ENCODE results near the gene IL32.
A peak's percentile ranks its signal among the peaks of the same experiment; 100 is the strongest.
"Not testable (repeated sequence)": the region's sequence is repeated elsewhere in the genome, so short reads cannot be mapped to it uniquely, and the experiment has no call there.

IL32 gene

GRCh38 chr16:3063625-3064386, 1.6 kb upstream of the IL32 start:
- Mint-ChIP-seq H3K36me3 (no peaks in the 10 kb centered on the region), H3K9me3 (no peaks in the 10 kb centered on the region), H3K4me3 (no peak overlapping the region), H3K27ac (no peak overlapping the region), H3K4me1 (peaks cover 5% of the 10 kb centered on the region), H3K27me3 (peaks cover 1% of the 10 kb centered on the region)
- ATAC-seq (ENCODE audit: low read depth) = no peak
- DNase-seq (ENCODE audit: low spot score in 2 of 2) = no peak

GRCh38 chr16:3065742-3066439, 451 bp downstream of the IL32 start:
- Mint-ChIP-seq H3K27me3 (peaks cover 1% of the 10 kb centered on the region), H3K9me3 (no peaks in the 10 kb centered on the region), H3K4me3 (no peak overlapping the region), H3K27ac (no peak overlapping the region), H3K4me1 (no peaks in the 10 kb centered on the region), H3K36me3 (no peaks in the 10 kb centered on the region)
- DNase-seq (ENCODE audit: low spot score in 2 of 2) (no peak), ATAC-seq (ENCODE audit: low read depth) (no peak)

DNA sequence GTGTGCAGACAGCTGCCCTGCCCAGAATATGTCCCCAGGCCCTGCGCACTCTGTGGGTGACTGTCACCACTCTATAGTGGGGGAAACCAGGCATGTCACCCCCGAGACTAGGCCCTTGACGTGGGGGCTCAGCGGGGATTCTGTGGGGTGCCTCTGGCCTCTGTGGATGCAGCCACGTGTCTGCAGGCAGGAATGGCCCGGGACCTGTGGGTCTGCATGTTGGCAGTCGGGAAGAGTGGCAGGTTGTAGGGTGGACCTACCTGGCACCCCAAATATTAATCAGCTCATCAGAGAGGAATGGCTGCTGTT, 954 bp downstream of the IL32 start:
- H3K4me1 Mint-ChIP-seq = peaks cover under 1% of the 10 kb centered on the region
- DNase-seq (ENCODE audit: low spot score in 2 of 2) (no peak), ATAC-seq (ENCODE audit: low read depth) (no peak)
- no peak overlapping the region for H3K27ac Mint-ChIP-seq
- peaks cover 1% of the 10 kb centered on the region for H3K27me3 Mint-ChIP-seq
- H3K4me3 Mint-ChIP-seq = no peak overlapping the region
- no peaks in the 10 kb centered on the region for H3K36me3 Mint-ChIP-seq
- no peaks in the 10 kb centered on the region for H3K9me3 Mint-ChIP-seq

GRCh38 chr16:3068487-3068886, 3.0 kb downstream of the IL32 start:
- peaks cover 9% of the 10 kb centered on the region for H3K4me1 Mint-ChIP-seq
- H3K36me3 Mint-ChIP-seq = peaks cover under 1% of the 10 kb centered on the region
- no peak overlapping the region for H3K27ac Mint-ChIP-seq

DNA sequence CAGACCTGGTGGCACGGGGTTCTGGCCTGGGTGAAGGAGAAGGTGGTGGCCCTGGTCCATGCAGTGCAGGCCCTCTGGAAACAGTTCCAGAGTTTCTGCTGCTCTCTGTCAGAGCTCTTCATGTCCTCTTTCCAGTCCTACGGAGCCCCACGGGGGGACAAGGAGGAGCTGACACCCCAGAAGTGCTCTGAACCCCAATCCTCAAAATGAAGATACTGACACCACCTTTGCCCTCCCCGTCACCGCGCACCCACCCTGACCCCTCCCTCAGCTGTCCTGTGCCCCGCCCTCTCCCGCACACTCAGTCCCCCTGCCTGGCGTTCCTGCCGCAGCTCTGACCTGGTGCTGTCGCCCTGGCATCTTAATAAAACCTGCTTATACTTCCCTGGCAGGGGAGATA, 3.7 kb downstream of the IL32 start:
- ATAC-seq (ENCODE audit: low read depth); H3K27ac Mint-ChIP-seq; DNase-seq (ENCODE audit: low spot score in 2 of 2); H3K36me3 Mint-ChIP-seq; H3K9me3 Mint-ChIP-seq; H3K4me3 Mint-ChIP-seq; H3K27me3 Mint-ChIP-seq: not testable (repeated sequence)
- H3K4me1 Mint-ChIP-seq = peaks cover 16% of the 10 kb centered on the region

More at GRCh38 chr16:3068487-3068886, 3.0 kb downstream of the IL32 start:
- peaks cover 1% of the 10 kb centered on the region for H3K27me3 Mint-ChIP-seq
- H3K4me3 Mint-ChIP-seq = no peak overlapping the region
- no peaks in the 10 kb centered on the region for H3K9me3 Mint-ChIP-seq
- DNase-seq (ENCODE audit: low spot score in 2 of 2) (no peak), ATAC-seq (ENCODE audit: low read depth) (no peak)

DNA sequence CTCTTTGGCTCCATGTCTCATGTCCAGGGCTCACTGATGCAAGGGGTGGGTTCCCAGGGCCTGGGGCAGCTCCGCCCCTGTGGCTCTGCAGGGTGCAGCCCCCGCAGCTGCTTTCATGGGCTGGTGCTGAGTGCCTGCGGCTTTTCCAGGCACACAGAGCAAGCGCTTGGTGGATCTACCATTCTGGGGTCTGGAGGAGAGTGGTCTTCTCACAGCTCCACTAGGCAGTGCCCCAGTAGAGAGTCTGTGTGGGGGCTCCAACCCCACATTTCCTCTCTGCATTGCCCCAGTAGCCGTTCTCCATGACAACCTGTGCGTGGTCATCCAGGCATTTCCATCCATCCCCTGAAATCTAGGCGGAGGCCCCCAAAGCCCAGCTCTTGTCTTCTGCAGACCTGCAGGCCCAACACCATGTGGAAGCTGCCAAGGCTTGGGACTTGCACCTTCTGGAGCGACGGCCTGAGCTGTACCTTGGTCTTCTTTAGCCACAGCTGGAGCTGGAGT, 5.2 kb downstream of the IL32 start:
- Mint-ChIP-seq H3K4me1 (peaks cover 27% of the 10 kb centered on the region), H3K27ac (no peak overlapping the region), H3K9me3 (no peaks in the 10 kb centered on the region), H3K36me3 (peaks cover 2% of the 10 kb centered on the region), H3K4me3 (no peak overlapping the region), H3K27me3 (peaks cover under 1% of the 10 kb centered on the region)
- no peak for DNase-seq (ENCODE audit: low spot score in 2 of 2)
- no peak for ATAC-seq (ENCODE audit: low read depth)

DNA sequence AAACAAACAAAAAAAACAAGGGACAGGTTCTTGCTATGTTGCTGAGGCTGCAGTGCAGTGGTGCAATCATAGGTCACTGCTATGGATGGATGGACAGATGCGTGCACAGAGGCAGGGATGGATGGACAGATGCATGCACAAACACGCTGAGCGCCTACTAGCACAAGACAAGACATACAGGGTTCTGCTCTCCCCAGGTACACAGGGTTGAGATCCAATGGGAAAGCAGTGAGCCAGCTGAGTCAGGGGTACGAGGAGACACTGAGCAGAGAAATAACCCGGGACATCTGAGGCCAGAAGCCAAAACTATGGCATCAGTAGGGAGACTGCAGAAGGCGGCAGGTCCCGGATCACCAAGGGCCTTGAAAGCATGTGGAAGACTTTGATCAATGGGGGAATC, 6.2 kb downstream of the IL32 start:
- no peak for DNase-seq (ENCODE audit: low spot score in 2 of 2)
- peaks cover 2% of the 10 kb centered on the region for H3K36me3 Mint-ChIP-seq
- no peaks in the 10 kb centered on the region for H3K27me3 Mint-ChIP-seq
- H3K4me3 Mint-ChIP-seq = no peak overlapping the region
- no peak overlapping the region for H3K27ac Mint-ChIP-seq
- peaks cover 30% of the 10 kb centered on the region for H3K4me1 Mint-ChIP-seq
- H3K9me3 Mint-ChIP-seq = no peaks in the 10 kb centered on the region
- no peak for ATAC-seq (ENCODE audit: low read depth)

GRCh38 chr16:3072148-3072547, 6.7 kb downstream of the IL32 start:
- H3K9me3 Mint-ChIP-seq; H3K27ac Mint-ChIP-seq; H3K4me3 Mint-ChIP-seq; H3K36me3 Mint-ChIP-seq; DNase-seq (ENCODE audit: low spot score in 2 of 2); H3K27me3 Mint-ChIP-seq; ATAC-seq (ENCODE audit: low read depth): not testable (repeated sequence)
- peaks cover 31% of the 10 kb centered on the region for H3K4me1 Mint-ChIP-seq

GRCh38 chr16:3072576-3073263, 7.3 kb downstream of the IL32 start:
- Mint-ChIP-seq H3K4me1 (peaks cover 31% of the 10 kb centered on the region), H3K4me3 (peak overlapping the region; percentile 62)
- DNase-seq (ENCODE audit: low spot score in 2 of 2); H3K27me3 Mint-ChIP-seq; H3K27ac Mint-ChIP-seq; H3K9me3 Mint-ChIP-seq; H3K36me3 Mint-ChIP-seq: not testable (repeated sequence)
- ATAC-seq (ENCODE audit: low read depth) = peak; percentile 39

DNA sequence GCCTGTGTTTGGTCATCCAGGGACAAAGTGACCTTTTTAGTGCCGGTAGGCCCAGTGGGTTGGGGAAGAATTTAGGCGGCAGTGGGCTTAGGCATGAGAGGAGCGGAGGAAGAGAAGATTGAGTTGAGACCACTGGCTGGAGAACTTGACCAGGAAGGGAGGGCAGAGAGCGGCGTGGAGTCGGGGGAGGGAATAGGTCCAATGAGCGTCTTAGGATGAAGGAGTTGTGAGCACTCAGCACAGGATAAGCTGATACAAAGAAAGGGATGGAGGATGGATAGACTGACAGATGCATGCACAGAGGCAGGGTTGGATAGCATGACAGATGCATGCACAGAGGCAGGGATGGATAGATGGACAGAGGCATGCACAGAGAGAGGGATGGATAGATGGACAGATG, 8.0 kb downstream of the IL32 start:
- Mint-ChIP-seq H3K27me3 (no peaks in the 10 kb centered on the region), H3K9me3 (no peaks in the 10 kb centered on the region), H3K4me3 (peak overlapping the region; percentile 62), H3K4me1 (peaks cover 31% of the 10 kb centered on the region), H3K36me3 (peaks cover 2% of the 10 kb centered on the region), H3K27ac (no peak overlapping the region)
- no peak for ATAC-seq (ENCODE audit: low read depth)
- DNase-seq (ENCODE audit: low spot score in 2 of 2) = no peak

- H3K27me3 Mint-ChIP-seq = peaks cover 3% of the 10 kb centered on the region
- peak overlapping the region; percentile 69 for H3K27ac Mint-ChIP-seq
- ATAC-seq (ENCODE audit: low read depth) (peak; percentile 97), DNase-seq (ENCODE audit: low spot score in 2 of 2) (peak in 1 of 2 donors; percentile 27)
- no peaks in the 10 kb centered on the region for H3K9me3 Mint-ChIP-seq
- peaks cover 31% of the 10 kb centered on the region for H3K4me1 Mint-ChIP-seq
- H3K36me3 Mint-ChIP-seq = peaks cover 2% of the 10 kb centered on the region
- H3K4me3 Mint-ChIP-seq = peak overlapping the region; percentile 62
These were observed 9.6 kb downstream of the IL32 start for GRCh38 chr16:3074860-3075522.

DNA sequence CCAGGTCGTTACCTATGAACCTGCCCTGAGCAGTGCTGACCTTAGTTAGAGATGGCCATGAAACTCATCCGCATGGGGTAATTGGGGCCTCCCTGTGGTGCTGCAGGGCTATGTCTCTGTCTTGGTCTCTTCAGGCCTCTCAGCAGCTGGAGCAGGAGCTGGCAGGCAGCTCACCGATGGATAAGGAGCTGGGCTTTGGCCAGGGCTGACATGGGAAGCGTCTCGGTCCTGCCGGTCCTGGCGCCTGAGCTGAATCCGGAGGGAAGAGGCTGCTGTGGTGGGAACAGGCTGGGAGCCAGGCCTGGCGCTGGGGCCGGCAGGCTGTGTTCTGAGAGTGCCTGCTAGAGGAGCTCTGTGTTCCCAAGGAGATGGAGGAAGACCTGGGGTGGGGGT, 10.1 kb downstream of the IL32 start:
- no peak for ATAC-seq (ENCODE audit: low read depth)
- no peaks in the 10 kb centered on the region for H3K9me3 Mint-ChIP-seq
- peaks cover 31% of the 10 kb centered on the region for H3K4me1 Mint-ChIP-seq
- no peak for DNase-seq (ENCODE audit: low spot score in 2 of 2)
- peaks cover 2% of the 10 kb centered on the region for H3K36me3 Mint-ChIP-seq
- H3K4me3 Mint-ChIP-seq = no peak overlapping the region
- H3K27ac Mint-ChIP-seq = no peak overlapping the region
- H3K27me3 Mint-ChIP-seq = peaks cover 3% of the 10 kb centered on the region

DNA sequence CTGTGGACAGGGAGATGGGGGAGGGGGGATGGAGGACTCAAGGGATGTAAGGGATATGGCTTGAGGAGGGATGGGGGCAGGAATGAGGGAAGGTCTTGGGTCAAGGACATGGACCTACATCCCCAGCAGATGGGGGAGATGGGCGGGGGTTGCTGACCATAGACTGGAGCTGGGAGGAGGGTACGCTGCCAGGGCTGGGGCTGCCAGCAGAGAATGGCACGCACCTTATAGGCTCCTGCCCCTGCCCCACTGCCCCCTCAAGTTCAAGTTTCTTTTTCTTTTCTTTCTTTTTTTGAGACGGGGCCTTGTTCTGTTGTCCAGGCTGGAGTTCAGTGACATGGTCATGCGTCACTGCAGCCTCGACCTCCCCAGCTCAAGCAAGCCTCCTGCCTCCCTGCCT, 10.5 kb downstream of the IL32 start:
- not testable (repeated sequence) for ATAC-seq (ENCODE audit: low read depth); H3K9me3 Mint-ChIP-seq; H3K4me3 Mint-ChIP-seq; H3K27me3 Mint-ChIP-seq; H3K27ac Mint-ChIP-seq; H3K36me3 Mint-ChIP-seq; DNase-seq (ENCODE audit: low spot score in 2 of 2)
- H3K4me1 Mint-ChIP-seq = peaks cover 31% of the 10 kb centered on the region

DNA sequence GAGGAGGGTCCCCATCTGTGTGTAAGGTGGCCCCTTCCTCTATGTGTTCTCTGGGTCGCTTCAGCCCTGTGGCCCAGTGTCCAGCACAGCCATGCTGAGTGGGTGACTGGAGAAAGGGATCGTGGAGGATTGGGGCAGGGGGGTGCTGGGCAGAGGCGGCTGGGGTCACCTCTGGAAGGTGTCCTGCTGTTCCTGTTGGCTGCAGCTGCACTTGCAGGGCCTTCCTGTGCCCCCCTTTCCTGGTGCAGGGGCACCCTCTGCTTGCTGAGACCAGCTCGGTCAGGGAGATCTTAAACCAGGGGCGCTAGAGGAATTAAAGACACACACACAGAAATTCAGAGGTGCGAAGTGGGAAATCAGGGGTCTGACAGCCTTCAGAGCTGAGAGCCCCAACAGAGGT, 11.1 kb downstream of the IL32 start:
- Mint-ChIP-seq H3K27ac (no peak overlapping the region), H3K4me1 (peaks cover 29% of the 10 kb centered on the region), H3K4me3 (peak overlapping the region; percentile 38), H3K27me3 (peaks cover 3% of the 10 kb centered on the region), H3K9me3 (no peaks in the 10 kb centered on the region), H3K36me3 (peaks cover 2% of the 10 kb centered on the region)
- no peak for DNase-seq (ENCODE audit: low spot score in 2 of 2)
- ATAC-seq (ENCODE audit: low read depth) = no peak
